Left lung (tissue), 10 donors: ENCODE data around the gene CIB2. TPM values are rescaled to one million over a fixed set of nuclear protein-coding genes. Genes with fewer than 3 reads are reported as not detected.
A peak's percentile ranks its signal among the peaks of the same experiment; 100 is the strongest.

ENCODE experiments used
- ATAC-seq: fragments of 200-7000 bp; cut with Tn5 transposase; one replicate; pipeline ENCODE4 v1.9.1; 2020; ENCODE audit warnings: moderate library complexity
- DNase-seq, 4 donors: peaks; one replicate each; pipeline ENCODE4 v3.0.0-alpha.2; 2013 to 2020
- H3K27ac ChIP-seq, 2 donors: fragments of 200-600 bp; sonication (generic) in 1 of 2; one replicate each; pipeline versions ENCODE4 v1.5.0 to v1.8.0; 2020 to 2021
- H3K27me3 ChIP-seq, 2 donors: fragments of 200-600 bp; sonication (generic) in 1 of 2; one replicate each; pipeline versions ENCODE4 v1.5.0 to v1.8.0; 2020 to 2021
- H3K36me3 ChIP-seq, 2 donors: fragments of 200-600 bp; sonication (generic) in 1 of 2; one replicate each; pipeline versions ENCODE4 v1.5.0 to v1.8.0; 2020 to 2021
- H3K4me1 ChIP-seq, 2 donors: fragments of 200-600 bp; one replicate each; pipeline ENCODE4 v1.8.0; 2021
- H3K4me3 ChIP-seq, 2 donors: fragments of 200-600 bp; sonication (generic) in 1 of 2; one replicate each; pipeline versions ENCODE4 v1.5.0 to v1.8.0; 2020 to 2021; ENCODE audit warnings: mild to moderate bottlenecking in 1 of 2
- H3K9me3 ChIP-seq, 2 donors: fragments of 200-600 bp; sonication (generic) in 1 of 2; one replicate each; pipeline versions ENCODE4 v1.5.0 to v1.8.0; 2020 to 2021
- CTCF ChIP-seq, 2 donors: fragments of 200-600 bp; sonication (generic) in 1 of 2; IDR thresholded peaks; one replicate each; pipeline versions ENCODE4 v1.5.0 to v1.8.0; 2021; ENCODE audit warnings: antibody characterized with exemption in 2 of 2
- intact Hi-C, 2 donors: fragments of 100-400 bp; cut with DNase I; formaldehyde crosslinking; loops; one replicate each; pipeline versions ENCODE4 v1.11.2 to v1.14.2; 2022
- polyA plus RNA-seq, 6 donors: library from polyadenylated mRNA; unstranded; fragments of 120-200 nt; gene quantifications; one replicate each; pipeline ENCODE4 v1.2.1, GENCODE V29; 2013; ENCODE audit not compliant: insufficient read length in 6 of 6
- total RNA-seq, 2 donors: library from RNA; stranded (reverse); fragmentation: NEBNext Ultra II Directional; extraction: Animal tissue kit (Norgen Biotek cat#: 25700); gene quantifications; one replicate each; pipeline ENCODE4 v1.2.1, GENCODE V29; 2021
- donor health status: DM: no; HTN: yes; CAD: no.
- donor health status: DM: no; HTN: no; CAD: no.

Gene CIB2
- total and polyA plus RNA-seq, 8 donors, result 1.3 to 31.9 (median 23.2) TPM

GRCh38 chr15:78093242-78094020 lies 37.8 kb downstream of the CIB2 start:
- H3K9me3 ChIP-seq, result no peaks in the 10 kb centered on the region
- DNase-seq, result peak in 2 of 4 donors; percentile 71 to 84
- no peaks in the 10 kb centered on the region for H3K36me3 ChIP-seq
- intact Hi-C loops, result no loop called here
- H3K4me1 ChIP-seq, result peaks cover 0 to 8% of the 10 kb centered on the region in 2 donors
- H3K27me3 ChIP-seq, result no peaks in the 10 kb centered on the region
- ATAC-seq, result peak; percentile 71
- no peak overlapping the region for H3K27ac ChIP-seq
- no peak for TF ChIP-seq CTCF (IDR thresholded peaks at IDR 0.05)
- H3K4me3 ChIP-seq, result no peak overlapping the region

- H3K4me1 ChIP-seq, result peaks cover 0 to 17% of the 10 kb centered on the region in 2 donors
- no peak for TF ChIP-seq CTCF (IDR thresholded peaks at IDR 0.05)
- no peak for ATAC-seq
- no peak within 1 kb of the TSS for H3K27ac ChIP-seq
- H3K36me3 ChIP-seq, result no peaks in the 10 kb centered on the region
- H3K9me3 ChIP-seq, result no peaks in the 10 kb centered on the region
- H3K4me3 ChIP-seq, result no peak within 1 kb of the TSS
- no peak for DNase-seq
- H3K27me3 ChIP-seq, result no peaks in the 10 kb centered on the region
- intact Hi-C loops, result no loop called here
These were observed 38.8 kb downstream of the CIB2 start, which contains the start of gene SH2D7 for GRCh38 chr15:78092261-78093041. Gene SH2D7 (plus strand): TSS chr15:78092561. CDS start chr15:78092585, 24 bp downstream.

- Histone ChIP-seq H3K4me1 (peaks cover 1 to 25% of the 10 kb centered on the region in 2 donors), H3K4me3 (no peak overlapping the region), H3K27ac (no peak overlapping the region), H3K36me3 (no peaks in the 10 kb centered on the region), H3K27me3 (no peaks in the 10 kb centered on the region), H3K9me3 (no peaks in the 10 kb centered on the region)
- intact Hi-C loops, result no loop called here
- ATAC-seq (no peak), DNase-seq (no peak)
- no peak for TF ChIP-seq CTCF (IDR thresholded peaks at IDR 0.05)
These were observed 40.7 kb downstream of the CIB2 start for GRCh38 chr15:78090422-78091063.

GRCh38 chr15:78088773-78089080 lies 42.5 kb downstream of the CIB2 start:
- TF ChIP-seq CTCF (IDR thresholded peaks at IDR 0.05), result no peak
- no peaks in the 10 kb centered on the region for H3K9me3 ChIP-seq
- no peaks in the 10 kb centered on the region for H3K27me3 ChIP-seq
- ATAC-seq (no peak), DNase-seq (no peak)
- H3K27ac ChIP-seq, result no peak overlapping the region
- H3K4me3 ChIP-seq, result no peak overlapping the region
- peaks cover 8 to 42% of the 10 kb centered on the region in 2 donors for H3K4me1 ChIP-seq
- intact Hi-C loops, result no loop called here
- H3K36me3 ChIP-seq, result no peaks in the 10 kb centered on the region
